ENCODE measurements around the gene NAPSA.

DNA sequence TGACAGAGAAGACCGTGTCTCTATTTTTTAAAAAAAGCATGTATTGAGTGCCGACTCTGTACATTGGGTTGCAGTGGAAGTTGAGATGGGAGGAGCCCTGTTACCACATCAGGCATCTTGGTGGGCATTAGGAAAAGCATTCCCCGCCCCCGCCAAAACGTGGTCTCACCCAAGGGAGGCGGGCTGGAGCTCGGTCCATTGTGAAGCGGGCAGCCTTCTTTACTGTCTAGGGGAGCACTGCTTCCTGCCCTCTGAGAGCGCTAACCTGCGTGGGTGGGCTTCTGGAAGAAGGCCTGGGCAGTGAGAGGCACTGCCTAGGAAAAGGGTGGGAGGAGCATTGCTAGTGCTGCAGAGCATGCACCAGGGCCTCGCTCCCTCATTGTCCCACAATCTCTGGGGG is 14.7 kb upstream of the NAPSA start:
- TF ChIP-seq, protein P1, sequence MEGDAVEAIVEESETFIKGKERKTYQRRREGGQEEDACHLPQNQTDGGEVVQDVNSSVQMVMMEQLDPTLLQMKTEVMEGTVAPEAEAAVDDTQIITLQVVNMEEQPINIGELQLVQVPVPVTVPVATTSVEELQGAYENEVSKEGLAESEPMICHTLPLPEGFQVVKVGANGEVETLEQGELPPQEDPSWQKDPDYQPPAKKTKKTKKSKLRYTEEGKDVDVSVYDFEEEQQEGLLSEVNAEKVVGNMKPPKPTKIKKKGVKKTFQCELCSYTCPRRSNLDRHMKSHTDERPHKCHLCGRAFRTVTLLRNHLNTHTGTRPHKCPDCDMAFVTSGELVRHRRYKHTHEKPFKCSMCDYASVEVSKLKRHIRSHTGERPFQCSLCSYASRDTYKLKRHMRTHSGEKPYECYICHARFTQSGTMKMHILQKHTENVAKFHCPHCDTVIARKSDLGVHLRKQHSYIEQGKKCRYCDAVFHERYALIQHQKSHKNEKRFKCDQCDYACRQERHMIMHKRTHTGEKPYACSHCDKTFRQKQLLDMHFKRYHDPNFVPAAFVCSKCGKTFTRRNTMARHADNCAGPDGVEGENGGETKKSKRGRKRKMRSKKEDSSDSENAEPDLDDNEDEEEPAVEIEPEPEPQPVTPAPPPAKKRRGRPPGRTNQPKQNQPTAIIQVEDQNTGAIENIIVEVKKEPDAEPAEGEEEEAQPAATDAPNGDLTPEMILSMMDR (IDR thresholded peaks at IDR 0.05 in 2 of 3, conservative IDR thresholded peaks at IDR 0.05 in 1 of 3; ENCODE audit: insufficient read depth in 2 of 3, low read depth in 1 of 3, low read length in 3 of 3), result no peak
- TF ChIP-seq ETV6 (IDR thresholded peaks at IDR 0.05; ENCODE audit: borderline replicate concordance in 1 of 2, low read depth in 2 of 2, low read length in 1 of 2) (no peak), ETV6 (CRISPR knock-in tag; IDR thresholded peaks at IDR 0.05; ENCODE audit: borderline replicate concordance) (no peak), SAFB (IDR thresholded peaks at IDR 0.05; ENCODE audit: borderline replicate concordance, low read depth, low read length) (no peak), NR2C1 (IDR thresholded peaks at IDR 0.05) (no peak), NR2C1 (tag; IDR thresholded peaks at IDR 0.05) (no peak), EP300 (IDR thresholded peaks at IDR 0.05; ENCODE audit: low read length) (no peak), TGIF2 (CRISPR knock-in tag; IDR thresholded peaks at IDR 0.05) (no peak), ZNF785 (CRISPR knock-in tag; IDR thresholded peaks at IDR 0.05) (no peak), JUN (IDR thresholded peaks at IDR 0.05; ENCODE audit: borderline replicate concordance, low read depth, low read length) (no peak), JUN (CRISPR knock-in tag; IDR thresholded peaks at IDR 0.05; ENCODE audit: borderline replicate concordance) (no peak), SETDB1 (IDR thresholded peaks at IDR 0.05; ENCODE audit: low read length) (no peak), MAZ (CRISPR knock-in tag; conservative IDR thresholded peaks at IDR 0.05 in 1 of 2, IDR thresholded peaks at IDR 0.05 in 1 of 2) (no peak)
- TF ChIP-seq, protein P2, sequence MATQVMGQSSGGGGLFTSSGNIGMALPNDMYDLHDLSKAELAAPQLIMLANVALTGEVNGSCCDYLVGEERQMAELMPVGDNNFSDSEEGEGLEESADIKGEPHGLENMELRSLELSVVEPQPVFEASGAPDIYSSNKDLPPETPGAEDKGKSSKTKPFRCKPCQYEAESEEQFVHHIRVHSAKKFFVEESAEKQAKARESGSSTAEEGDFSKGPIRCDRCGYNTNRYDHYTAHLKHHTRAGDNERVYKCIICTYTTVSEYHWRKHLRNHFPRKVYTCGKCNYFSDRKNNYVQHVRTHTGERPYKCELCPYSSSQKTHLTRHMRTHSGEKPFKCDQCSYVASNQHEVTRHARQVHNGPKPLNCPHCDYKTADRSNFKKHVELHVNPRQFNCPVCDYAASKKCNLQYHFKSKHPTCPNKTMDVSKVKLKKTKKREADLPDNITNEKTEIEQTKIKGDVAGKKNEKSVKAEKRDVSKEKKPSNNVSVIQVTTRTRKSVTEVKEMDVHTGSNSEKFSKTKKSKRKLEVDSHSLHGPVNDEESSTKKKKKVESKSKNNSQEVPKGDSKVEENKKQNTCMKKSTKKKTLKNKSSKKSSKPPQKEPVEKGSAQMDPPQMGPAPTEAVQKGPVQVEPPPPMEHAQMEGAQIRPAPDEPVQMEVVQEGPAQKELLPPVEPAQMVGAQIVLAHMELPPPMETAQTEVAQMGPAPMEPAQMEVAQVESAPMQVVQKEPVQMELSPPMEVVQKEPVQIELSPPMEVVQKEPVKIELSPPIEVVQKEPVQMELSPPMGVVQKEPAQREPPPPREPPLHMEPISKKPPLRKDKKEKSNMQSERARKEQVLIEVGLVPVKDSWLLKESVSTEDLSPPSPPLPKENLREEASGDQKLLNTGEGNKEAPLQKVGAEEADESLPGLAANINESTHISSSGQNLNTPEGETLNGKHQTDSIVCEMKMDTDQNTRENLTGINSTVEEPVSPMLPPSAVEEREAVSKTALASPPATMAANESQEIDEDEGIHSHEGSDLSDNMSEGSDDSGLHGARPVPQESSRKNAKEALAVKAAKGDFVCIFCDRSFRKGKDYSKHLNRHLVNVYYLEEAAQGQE (IDR thresholded peaks at IDR 0.05; ENCODE audit: borderline replicate concordance), result no peak
- TF ChIP-seq, protein P2 (CRISPR knock-in tag; IDR thresholded peaks at IDR 0.05; ENCODE audit: low read depth), result no peak
- TF ChIP-seq, protein P3, sequence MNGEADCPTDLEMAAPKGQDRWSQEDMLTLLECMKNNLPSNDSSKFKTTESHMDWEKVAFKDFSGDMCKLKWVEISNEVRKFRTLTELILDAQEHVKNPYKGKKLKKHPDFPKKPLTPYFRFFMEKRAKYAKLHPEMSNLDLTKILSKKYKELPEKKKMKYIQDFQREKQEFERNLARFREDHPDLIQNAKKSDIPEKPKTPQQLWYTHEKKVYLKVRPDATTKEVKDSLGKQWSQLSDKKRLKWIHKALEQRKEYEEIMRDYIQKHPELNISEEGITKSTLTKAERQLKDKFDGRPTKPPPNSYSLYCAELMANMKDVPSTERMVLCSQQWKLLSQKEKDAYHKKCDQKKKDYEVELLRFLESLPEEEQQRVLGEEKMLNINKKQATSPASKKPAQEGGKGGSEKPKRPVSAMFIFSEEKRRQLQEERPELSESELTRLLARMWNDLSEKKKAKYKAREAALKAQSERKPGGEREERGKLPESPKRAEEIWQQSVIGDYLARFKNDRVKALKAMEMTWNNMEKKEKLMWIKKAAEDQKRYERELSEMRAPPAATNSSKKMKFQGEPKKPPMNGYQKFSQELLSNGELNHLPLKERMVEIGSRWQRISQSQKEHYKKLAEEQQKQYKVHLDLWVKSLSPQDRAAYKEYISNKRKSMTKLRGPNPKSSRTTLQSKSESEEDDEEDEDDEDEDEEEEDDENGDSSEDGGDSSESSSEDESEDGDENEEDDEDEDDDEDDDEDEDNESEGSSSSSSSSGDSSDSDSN (IDR thresholded peaks at IDR 0.05; ENCODE audit: borderline replicate concordance in 1 of 2, low read depth in 2 of 2, low read length in 2 of 2), result no peak

Measured in K562 (cell line).